ENCODE results near the gene TTC39A. TPM values are rescaled to one million over a fixed set of nuclear protein-coding genes. Genes with fewer than 3 reads are reported as not detected.

Gene TTC39A
- total RNA-seq, 4 donors from 2014 or later: 0.66 to 2.1 (median 1.4) TPM; not detected in 1

GRCh38 chr1:51345300-51345687 lies 14.9 kb upstream of the TTC39A start:
- TF ChIP-seq CTCF (IDR thresholded peaks at IDR 0.05; ENCODE audit: low read depth): no peak

GRCh38 chr1:51344602-51345299 lies 14.4 kb upstream of the TTC39A start:
- TF ChIP-seq CTCF (IDR thresholded peaks at IDR 0.05; ENCODE audit: low read depth): no peak

- no peak for TF ChIP-seq CTCF (IDR thresholded peaks at IDR 0.05; ENCODE audit: low read depth)
Measured at GRCh38 chr1:51344276-51344601, 13.9 kb upstream of the TTC39A start.

GRCh38 chr1:51343624-51344023 lies 13.3 kb upstream of the TTC39A start:
- TF ChIP-seq CTCF (IDR thresholded peaks at IDR 0.05; ENCODE audit: low read depth): no peak

GRCh38 chr1:51342591-51343206 lies 12.3 kb upstream of the TTC39A start:
- TF ChIP-seq CTCF (IDR thresholded peaks at IDR 0.05; ENCODE audit: low read depth): no peak

- no peak for TF ChIP-seq CTCF (IDR thresholded peaks at IDR 0.05; ENCODE audit: low read depth)
Measured at GRCh38 chr1:51341876-51342496, 11.6 kb upstream of the TTC39A start.

GRCh38 chr1:51340380-51340779 lies 10.0 kb upstream of the TTC39A start:
- TF ChIP-seq CTCF (IDR thresholded peaks at IDR 0.05; ENCODE audit: low read depth): no peak
